ENCODE data around the gene STPG1.

DNA sequence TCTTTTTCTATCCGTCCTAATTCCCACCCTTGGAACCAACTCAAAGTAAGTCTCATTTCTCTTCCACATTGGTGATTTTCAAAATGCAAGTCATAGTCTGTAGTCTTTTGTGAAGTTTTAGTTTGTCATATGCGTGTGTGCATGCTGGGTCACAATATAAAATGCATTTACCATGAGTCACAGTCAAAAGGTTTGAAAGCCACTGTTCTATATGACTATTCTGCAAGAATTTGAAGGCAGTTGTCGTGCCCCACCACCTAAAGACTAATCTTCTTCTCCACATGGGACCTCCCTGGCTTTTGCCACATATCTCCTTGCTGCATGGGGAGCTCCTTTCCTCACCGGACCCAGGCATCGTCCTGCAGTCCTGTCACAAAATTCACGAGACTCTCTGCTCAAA is 1.6 kb downstream of the STPG1 start:
- TF ChIP-seq, protein P1, sequence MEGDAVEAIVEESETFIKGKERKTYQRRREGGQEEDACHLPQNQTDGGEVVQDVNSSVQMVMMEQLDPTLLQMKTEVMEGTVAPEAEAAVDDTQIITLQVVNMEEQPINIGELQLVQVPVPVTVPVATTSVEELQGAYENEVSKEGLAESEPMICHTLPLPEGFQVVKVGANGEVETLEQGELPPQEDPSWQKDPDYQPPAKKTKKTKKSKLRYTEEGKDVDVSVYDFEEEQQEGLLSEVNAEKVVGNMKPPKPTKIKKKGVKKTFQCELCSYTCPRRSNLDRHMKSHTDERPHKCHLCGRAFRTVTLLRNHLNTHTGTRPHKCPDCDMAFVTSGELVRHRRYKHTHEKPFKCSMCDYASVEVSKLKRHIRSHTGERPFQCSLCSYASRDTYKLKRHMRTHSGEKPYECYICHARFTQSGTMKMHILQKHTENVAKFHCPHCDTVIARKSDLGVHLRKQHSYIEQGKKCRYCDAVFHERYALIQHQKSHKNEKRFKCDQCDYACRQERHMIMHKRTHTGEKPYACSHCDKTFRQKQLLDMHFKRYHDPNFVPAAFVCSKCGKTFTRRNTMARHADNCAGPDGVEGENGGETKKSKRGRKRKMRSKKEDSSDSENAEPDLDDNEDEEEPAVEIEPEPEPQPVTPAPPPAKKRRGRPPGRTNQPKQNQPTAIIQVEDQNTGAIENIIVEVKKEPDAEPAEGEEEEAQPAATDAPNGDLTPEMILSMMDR (IDR thresholded peaks at IDR 0.05), result no peak
- no peak for TF ChIP-seq POLR2A (IDR thresholded peaks at IDR 0.05; ENCODE audit: low read depth)
